H1 (cell line): ENCODE measurements around the gene NEURL1B. TPM values are rescaled to one million over a fixed set of nuclear protein-coding genes. Genes with fewer than 3 reads are reported as not detected.

Experiments used
- CTCF ChIA-PET: fragments of 300-600 bp; sonication (Branson Sonifier 250); formaldehyde crosslinking; loops from one replicate; lab custom pipeline; 2021; ENCODE audit not compliant: partially characterized antibody; lab: Charles Lee
- POLR2A ChIA-PET: fragments of 300-600 bp; sonication (Branson Sonifier 250); formaldehyde crosslinking; loops from one replicate; lab custom pipeline; 2021; ENCODE audit warnings: inconsistent platforms; ENCODE audit not compliant: partially characterized antibody; lab: Charles Lee
- DNase-seq, 2 experiments: peaks; one replicate each; pipeline versions ENCODE4 v3.0.0 to v3.0.0-alpha.2; 2010 to 2022; ENCODE audit warnings: low spot score in 2 of 2, low read depth in 1 of 2, mixed read lengths in 1 of 2
- FAIRE-seq: peaks from 2 replicates; lab custom pipeline; 2011; peaks lifted over from hg19 to GRCh38; lab: Jason Lieb, UNC
- H2AFZ ChIP-seq: 2 replicates; pipeline ENCODE4 v1.8.1; 2012; ENCODE audit warnings: low read length, inconsistent platforms
- H2AK5ac ChIP-seq: 2 replicates; pipeline ENCODE4 v1.6.1; 2013; ENCODE audit warnings: low read depth, low read length
- H2BK120ac ChIP-seq: replicated peaks from 2 replicates; pipeline ENCODE3; 2013; ENCODE audit warnings: low read depth, low read length, inconsistent platforms
- H2BK12ac ChIP-seq: 2 replicates; pipeline ENCODE4 v1.6.1; 2013; ENCODE audit warnings: low read depth, low read length
- H2BK15ac ChIP-seq: 2 replicates; pipeline ENCODE4 v1.6.1; 2013; ENCODE audit warnings: low read length
- H2BK20ac ChIP-seq: 2 replicates; pipeline ENCODE4 v1.6.1; 2013; ENCODE audit warnings: low read length
- H2BK5ac ChIP-seq: 2 replicates; pipeline ENCODE4 v1.6.1; 2013; ENCODE audit warnings: low read depth, low read length
- H3K14ac ChIP-seq: 2 replicates; pipeline ENCODE4 v1.6.1; 2013; ENCODE audit warnings: inconsistent platforms; ENCODE audit not compliant: insufficient read length
- H3K18ac ChIP-seq: 2 replicates; pipeline ENCODE4 v1.6.1; 2013; ENCODE audit warnings: low read length; ENCODE audit errors: extremely low read depth
- H3K23ac ChIP-seq: 2 replicates; pipeline ENCODE4 v1.6.1; 2013; ENCODE audit warnings: inconsistent platforms; ENCODE audit not compliant: insufficient read length
- H3K23me2 ChIP-seq: 2 replicates; pipeline ENCODE4 v1.6.1; 2013; ENCODE audit warnings: low read depth, low read length
- H3K27ac ChIP-seq: 2 replicates; pipeline ENCODE4 v1.6.1; 2011; ENCODE audit warnings: low read depth, low read length, inconsistent platforms
- H3K27me3 ChIP-seq, 4 experiments: replicated peaks in 1 of 4; 1 replicate in 1 of 4; 2 replicates in 3 of 4; pipeline versions ENCODE4 v1.6.1 to v1.8.1; 2011 to 2013; ENCODE audit warnings: low read length in 3 of 4, mild to moderate bottlenecking in 3 of 4, inconsistent platforms in 2 of 4, mixed read lengths in 2 of 4, moderate library complexity in 1 of 4; ENCODE audit not compliant: control insufficient read depth in 3 of 4, insufficient read depth in 3 of 4; ENCODE audit errors: extremely low read depth in 1 of 4
- H3K36me3 ChIP-seq, 4 experiments: 2 replicates each; pipeline versions ENCODE4 v1.6.1 to v1.8.1; 2011 to 2013; ENCODE audit warnings: mild to moderate bottlenecking in 4 of 4, low read length in 3 of 4, moderate library complexity in 2 of 4, control low read depth in 1 of 4, inconsistent platforms in 1 of 4; ENCODE audit not compliant: insufficient read depth in 4 of 4, control insufficient read depth in 2 of 4
- H3K4ac ChIP-seq: replicated peaks from 2 replicates; pipeline ENCODE3; 2013; ENCODE audit warnings: low read length, low read depth, mixed read lengths, inconsistent platforms; ENCODE audit not compliant: insufficient read length
- H3K4me1 ChIP-seq, 4 experiments: replicated peaks in 1 of 4; 1 replicate in 1 of 4; 2 replicates in 3 of 4; pipeline versions ENCODE4 v1.6.1 to v1.8.1; 2011 to 2013; ENCODE audit warnings: low read length in 3 of 4, inconsistent platforms in 2 of 4, mixed read lengths in 1 of 4; ENCODE audit not compliant: insufficient read depth in 4 of 4, control insufficient read depth in 3 of 4
- H3K4me2 ChIP-seq, 2 experiments: 2 replicates each; pipeline versions ENCODE4 v1.6.1 to v1.8.1; 2011 to 2013; ENCODE audit warnings: low read depth in 2 of 2, low read length in 2 of 2, control low read depth in 1 of 2, inconsistent platforms in 1 of 2, mild to moderate bottlenecking in 1 of 2; ENCODE audit not compliant: insufficient read depth in 1 of 2
- H3K4me3 ChIP-seq, 4 experiments: fragments of 200-600, 300-600 bp in 1 of 4; sonication (generic), shearing (Covaris generic), sonication (Bioruptor Twin) in 1 of 4; 2 replicates each; pipeline versions ENCODE4 v1.5.1 to v1.8.1; 2011 to 2016; ENCODE audit warnings: low read length in 4 of 4, low read depth in 3 of 4, control low read depth in 2 of 4, inconsistent platforms in 2 of 4, mild to moderate bottlenecking in 2 of 4, mixed read lengths in 1 of 4, moderate library complexity in 1 of 4; ENCODE audit not compliant: insufficient read depth in 2 of 4; ENCODE audit errors: extremely low read depth in 1 of 4
- H3K56ac ChIP-seq: replicated peaks from 2 replicates; pipeline ENCODE3; 2013; ENCODE audit warnings: low read depth, mild to moderate bottlenecking, mixed read lengths, low read length, inconsistent platforms; ENCODE audit not compliant: insufficient read length
- H3K79me1 ChIP-seq: 2 replicates; pipeline ENCODE4 v1.6.1; 2013; ENCODE audit warnings: low read depth, low read length, control low read depth
- H3K79me2 ChIP-seq, 2 experiments: 2 replicates each; pipeline versions ENCODE4 v1.6.1 to v1.8.1; 2012 to 2013; ENCODE audit warnings: low read length in 2 of 2, mild to moderate bottlenecking in 2 of 2, inconsistent platforms in 1 of 2; ENCODE audit not compliant: insufficient read depth in 2 of 2, control insufficient read depth in 1 of 2
- H3K9ac ChIP-seq, 4 experiments: replicated peaks in 1 of 4; 1 replicate in 1 of 4; 2 replicates in 3 of 4; pipeline versions ENCODE4 v1.6.1 to v1.8.1; 2011 to 2013; ENCODE audit warnings: low read depth in 3 of 4, low read length in 3 of 4, control low read depth in 2 of 4, mild to moderate bottlenecking in 2 of 4, moderate library complexity in 2 of 4, inconsistent platforms in 1 of 4; ENCODE audit errors: extremely low read depth in 1 of 4
- H3K9me3 ChIP-seq, 2 experiments: 2 replicates each; pipeline versions ENCODE4 v1.6.1 to v1.8.1; 2012 to 2013; ENCODE audit warnings: mild to moderate bottlenecking in 2 of 2, moderate library complexity in 2 of 2, control low read depth in 1 of 2, inconsistent platforms in 1 of 2, low read depth in 1 of 2, low read length in 1 of 2, mixed read lengths in 1 of 2; ENCODE audit not compliant: insufficient read depth in 2 of 2
- H4K20me1 ChIP-seq, 2 experiments: replicated peaks in 1 of 2; 2 replicates each; pipeline versions ENCODE3 to v1.8.1; 2011 to 2013; ENCODE audit warnings: inconsistent platforms in 2 of 2, low read length in 2 of 2, mild to moderate bottlenecking in 1 of 2; ENCODE audit not compliant: insufficient read depth in 2 of 2, control insufficient read depth in 1 of 2
- H4K5ac ChIP-seq: 2 replicates; pipeline ENCODE4 v1.6.1; 2013; ENCODE audit warnings: low read length, low read depth, mixed read lengths, inconsistent platforms; ENCODE audit not compliant: insufficient read length
- H4K8ac ChIP-seq: 2 replicates; pipeline ENCODE4 v1.8.0; 2013; ENCODE audit warnings: mild to moderate bottlenecking, moderate library complexity, low read length, inconsistent platforms; ENCODE audit not compliant: insufficient read depth; ENCODE audit errors: extremely low read depth
- H4K91ac ChIP-seq: replicated peaks from 2 replicates; pipeline ENCODE3; 2013; ENCODE audit warnings: low read length, mixed read lengths, inconsistent platforms; ENCODE audit not compliant: insufficient read length
- FOSL1 ChIP-seq: IDR thresholded peaks from 2 replicates; pipeline ENCODE4 v1.6.1; 2011; ENCODE audit warnings: mild to moderate bottlenecking, low read depth, low read length, moderate library complexity; ENCODE audit not compliant: insufficient read depth
- POLR2AphosphoS5 ChIP-seq: IDR thresholded peaks from 2 replicates; pipeline ENCODE4 v1.6.1; 2011; ENCODE audit warnings: low read depth, low read length
- whole genome bisulfite sequencing, 2 experiments: shearing (Covaris generic) in 1 of 2; methylation state at CpG; one replicate each; pipeline versions ENCODE4 v1.1.6 to v1.1.7; 2013 to 2015; ENCODE audit warnings: low lambda C conversion rate in 2 of 2, mixed read lengths in 2 of 2, inconsistent platforms in 1 of 2, low coverage in 1 of 2, missing lambda C conversion rate in 1 of 2; ENCODE audit not compliant: insufficient replicate concordance in 2 of 2, insufficient coverage in 1 of 2, insufficient read length in 1 of 2; ENCODE audit errors: extremely low coverage in 1 of 2, missing lambda C conversion rate in 1 of 2; 5-methylcytosine and 5-hydroxymethylcytosine counted together
- polyA plus RNA-seq, 7 experiments: library from polyadenylated mRNA; depleted of rRNA in 3 of 7; stranded (reverse) in 5 of 7; unstranded in 2 of 7; fragments of >200 nt in 5 of 7; fragments of 200-250 nt in 2 of 7; gene quantifications; 1 replicate in 5 of 7; 2 replicates in 1 of 7; 4 replicates in 1 of 7; pipeline versions ENCODE4 v1.2.1 to v1.2.3, GENCODE V29; 2011 to 2013; ENCODE audit warnings: missing spikeins in 2 of 7, mixed read lengths in 2 of 7
- total RNA-seq: library from RNA; stranded (reverse); fragmentation: NEBNext Ultra II Directional; extraction: Animal tissue kit (Norgen Biotek cat#: 25700); gene quantifications from 2 replicates; pipeline ENCODE4 v1.2.1, GENCODE V29; 2021

NEURL1B gene
- total and polyA plus RNA-seq, 2 of the 8 experiments (the other 6 are each of a cell fraction or from before 2014, with no cell fraction given) = 3.3 to 6.1 TPM

GRCh38 chr5:172718527-172719114 is 77.6 kb downstream of the NEURL1B start:
- H3K56ac ChIP-seq = peak overlapping the region; percentile 66
- H2AFZ ChIP-seq = no peak overlapping the region
- no peak overlapping the region for H2BK20ac ChIP-seq
- H3K79me1 ChIP-seq = no peaks in the 10 kb centered on the region
- DNase-seq = no peak
- no peak for FAIRE-seq
- no peak overlapping the region for H3K9ac ChIP-seq
- no peak overlapping the region for H2BK15ac ChIP-seq
- H2BK12ac ChIP-seq = no peak overlapping the region
- no peak overlapping the region for H4K91ac ChIP-seq
- H3K4me3 ChIP-seq = no peak overlapping the region
- H3K23ac ChIP-seq = no peak overlapping the region
- ChIA-PET POLR2A (no interaction called here), CTCF (interaction anchor here (0.6 to 1.4 kb wide), 3 partner anchors 12 to 193 kb away, joined by 3 to 4 read pairs (median 3); no protein-coding TSS in a partner anchor)
- H3K4ac ChIP-seq = no peak overlapping the region
- no peaks in the 10 kb centered on the region for H3K9me3 ChIP-seq
- H3K79me2 ChIP-seq = no peaks in the 10 kb centered on the region
- WGBS, 2 experiments = 76 to 100% methylated on average over 2 to 3 of the region's 3 CpGs
- peaks cover 2 to 4% of the 10 kb centered on the region in 2 experiments for H4K20me1 ChIP-seq
- H2BK120ac ChIP-seq = no peak overlapping the region
- no peak overlapping the region for H4K8ac ChIP-seq
- no peak overlapping the region for H3K18ac ChIP-seq
- no peak overlapping the region for H3K4me2 ChIP-seq
- peaks cover 8% of the 10 kb centered on the region; the same call in 1 of the 2 replicates for H3K23me2 ChIP-seq
- no peak overlapping the region for H4K5ac ChIP-seq
- H3K14ac ChIP-seq = no peak overlapping the region
- no peak overlapping the region for H3K27ac ChIP-seq
- H3K27me3 ChIP-seq = peaks cover 0 to 14% (median 8%) of the 10 kb centered on the region in 4 experiments; a peak in 4 of 7 replicates
- 0 out of 2 replicates have a peak overlapping the region, but pooled peaks have one; percentile 54 for H2AK5ac ChIP-seq
- H3K36me3 ChIP-seq = no peaks in the 10 kb centered on the region
- H3K4me1 ChIP-seq = peaks cover 0 to 3% (median 2%) of the 10 kb centered on the region in 4 experiments; a peak in 2 of 7 replicates
- 0 out of 2 replicates have a peak overlapping the region, but pooled peaks have one; percentile 20 for H2BK5ac ChIP-seq
- TF ChIP-seq POLR2AphosphoS5 (no peak), FOSL1 (no peak)
